HepG2 (cell line): ENCODE results near the gene SLC25A47. TPM values are rescaled to one million over a fixed set of nuclear protein-coding genes. Genes with fewer than 3 reads are reported as not detected.

Source experiments
- ATM ChIP-seq: fragments of 450-650 bp; IDR thresholded peaks from 2 replicates; pipeline ENCODE4 v1.7.1; 2017; ENCODE audit warnings: mild to moderate bottlenecking, borderline replicate concordance
- CENPT ChIP-seq: sonication (generic); formaldehyde crosslinking; IDR thresholded peaks from 2 replicates; pipeline ENCODE4 v1.8.0; 2022; ENCODE audit warnings: low read depth, mild to moderate bottlenecking, moderate library complexity, missing genetic modification reagents
- CHD2 ChIP-seq: IDR thresholded peaks from 2 replicates; pipeline ENCODE4 v1.6.1; 2011; ENCODE audit warnings: low read depth, low read length, improper control_type of control experiment
- CTCF ChIP-seq: sonication (generic); formaldehyde crosslinking; IDR thresholded peaks from 2 replicates; pipeline ENCODE4 v1.5.0; 2020; ENCODE audit warnings: mild to moderate bottlenecking, missing genetic modification reagents, moderate library complexity
- EEA1 ChIP-seq: sonication (generic); formaldehyde crosslinking; IDR thresholded peaks from 2 replicates; pipeline ENCODE4 v1.5.1; 2020; ENCODE audit warnings: mild to moderate bottlenecking, missing genetic modification reagents, borderline replicate concordance
- FOXO4 ChIP-seq: sonication (generic); formaldehyde crosslinking; conservative IDR thresholded peaks from 2 replicates; pipeline ENCODE4 v1.8.1; 2023; ENCODE audit warnings: missing genetic modification reagents
- JDP2 ChIP-seq: sonication (generic); formaldehyde crosslinking; IDR thresholded peaks from 2 replicates; pipeline ENCODE4 v1.8.1; 2022; ENCODE audit warnings: missing genetic modification reagents, borderline replicate concordance
- MEIS2 ChIP-seq: sonication (generic); formaldehyde crosslinking; IDR thresholded peaks from 2 replicates; pipeline ENCODE4 v1.9.0; 2021; ENCODE audit warnings: mild to moderate bottlenecking, missing genetic modification reagents
- MIER2 ChIP-seq: IDR thresholded peaks from 2 replicates; pipeline ENCODE4 v1.6.1; 2016; ENCODE audit warnings: missing biosample characterization, missing genetic modification reagents
- NKX3-1 ChIP-seq: sonication (generic); formaldehyde crosslinking; IDR thresholded peaks from 2 replicates; pipeline ENCODE4 v1.5.0; 2020; ENCODE audit warnings: missing genetic modification reagents
- SAFB2 ChIP-seq: sonication (generic); formaldehyde crosslinking; IDR thresholded peaks from 2 replicates; pipeline ENCODE4 v1.5.1; 2020; ENCODE audit warnings: missing genetic modification reagents, low read depth, mild to moderate bottlenecking, borderline replicate concordance
- SALL2 ChIP-seq: sonication (generic); formaldehyde crosslinking; IDR thresholded peaks from 2 replicates; pipeline ENCODE4 v1.8.1; 2023; ENCODE audit warnings: mild to moderate bottlenecking, missing genetic modification reagents, inconsistent platforms
- SIX1 ChIP-seq: sonication (generic); formaldehyde crosslinking; IDR thresholded peaks from 2 replicates; pipeline ENCODE4 v1.4.0; 2020; ENCODE audit warnings: missing genetic modification reagents, borderline replicate concordance
- SNAI1 ChIP-seq: sonication (generic); formaldehyde crosslinking; IDR thresholded peaks from 2 replicates; pipeline ENCODE4 v1.5.0; 2020; ENCODE audit warnings: mild to moderate bottlenecking, missing genetic modification reagents, borderline replicate concordance
- THYN1 ChIP-seq: sonication (generic); formaldehyde crosslinking; IDR thresholded peaks from 2 replicates; pipeline ENCODE4 v1.8.1; 2023; ENCODE audit warnings: low read depth, mild to moderate bottlenecking, moderate library complexity, missing genetic modification reagents, borderline replicate concordance
- TRIM24 ChIP-seq: sonication (generic); formaldehyde crosslinking; IDR thresholded peaks from 2 replicates; pipeline ENCODE4 v1.8.0; 2022; ENCODE audit warnings: mild to moderate bottlenecking, missing genetic modification reagents
- ZBTB46 ChIP-seq: sonication (generic); formaldehyde crosslinking; IDR thresholded peaks from 2 replicates; pipeline ENCODE4 v1.4.0; 2020; ENCODE audit warnings: mild to moderate bottlenecking, missing genetic modification reagents, borderline replicate concordance
- ZNF138 ChIP-seq: sonication (generic); formaldehyde crosslinking; IDR thresholded peaks from 2 replicates; pipeline ENCODE4 v1.5.0; 2020; ENCODE audit warnings: mild to moderate bottlenecking, low read depth, missing genetic modification reagents
- ZNF256 ChIP-seq: sonication (generic); formaldehyde crosslinking; conservative IDR thresholded peaks from 2 replicates; pipeline ENCODE4 v1.4.0; 2020; ENCODE audit warnings: missing genetic modification reagents
- ZNF33A ChIP-seq: sonication (generic); formaldehyde crosslinking; IDR thresholded peaks from 2 replicates; pipeline ENCODE4 v1.5.1; 2020; ENCODE audit warnings: missing genetic modification reagents, mild to moderate bottlenecking, moderate library complexity, borderline replicate concordance
- ZNF549 ChIP-seq: sonication (generic); formaldehyde crosslinking; IDR thresholded peaks from 2 replicates; pipeline ENCODE4 v1.5.0; 2020; ENCODE audit warnings: missing genetic modification reagents
- ZNF563 ChIP-seq: sonication (generic); formaldehyde crosslinking; IDR thresholded peaks from 2 replicates; pipeline ENCODE4 v1.8.0; 2022; ENCODE audit warnings: mild to moderate bottlenecking, moderate library complexity, missing genetic modification reagents
- ZNF614 ChIP-seq: IDR thresholded peaks from 2 replicates; pipeline ENCODE4 v1.6.1; 2018; ENCODE audit warnings: missing biosample characterization, missing genetic modification reagents, inconsistent platforms, borderline replicate concordance
- ZNF800 ChIP-seq: sonication (generic); formaldehyde crosslinking; IDR thresholded peaks from 2 replicates; pipeline ENCODE4 v1.4.0; 2020; ENCODE audit warnings: missing genetic modification reagents
- polyA plus RNA-seq, 8 experiments: library from polyadenylated mRNA; depleted of rRNA in 3 of 8; stranded (reverse) in 7 of 8; unstranded in 1 of 8; fragments of >200 nt; fragmentation: Illumina TruSeq in 4 of 8; extraction: Trizol in 4 of 8; gene quantifications; 2 replicates each; pipeline versions ENCODE4 v1.2.1 to v1.2.3, GENCODE V29; 2011 to 2016; ENCODE audit warnings: low read depth in 4 of 8, missing spikeins in 1 of 8, mixed read lengths in 1 of 8; ENCODE audit not compliant: insufficient read depth in 1 of 8
- total RNA-seq, 5 experiments: library from RNA; depleted of rRNA; stranded (reverse); fragments of >200 nt; fragmentation: Illumina TruSeq; extraction: Trizol; gene quantifications; 2 replicates each; pipeline ENCODE4 v1.2.3, GENCODE V29; 2016; ENCODE audit warnings: low read depth in 1 of 5

Gene SLC25A47
- total and polyA plus RNA-seq, 2 of the 13 experiments (the other 11 are each of a cell fraction or from before 2014, with no cell fraction given), result 1.0 to 1.7 TPM

GRCh38 chr14:100290607-100291304 is 32.4 kb upstream of the SLC25A47 start (continued):
- no peak for TF ChIP-seq ZBTB46 (CRISPR knock-in tag)
- TF ChIP-seq TRIM24 (CRISPR knock-in tag), result 0 out of 2 replicates have a peak, but pooled peaks have one; percentile 44
- no peak for TF ChIP-seq ZNF33A (CRISPR knock-in tag)
- no peak for TF ChIP-seq FOXO4
- TF ChIP-seq EEA1 (CRISPR knock-in tag), result no peak
- TF ChIP-seq CTCF (CRISPR knock-in tag), result peak; percentile 61
- TF ChIP-seq SAFB2, result no peak; the same call in 1 of the 2 replicates
- no peak for TF ChIP-seq THYN1 (CRISPR knock-in tag)
- no peak for TF ChIP-seq ZNF256 (CRISPR knock-in tag)
- peak; percentile 69; the same call in 1 of the 2 replicates for TF ChIP-seq SALL2
- no peak for TF ChIP-seq CHD2
- TF ChIP-seq SIX1 (CRISPR knock-in tag), result no peak
- TF ChIP-seq ZNF563, result peak; percentile 38; the same call in 1 of the 2 replicates
- peak; percentile 50; the same call in 1 of the 2 replicates for TF ChIP-seq ZNF800 (CRISPR knock-in tag)
- no peak for TF ChIP-seq MIER2 (CRISPR knock-in tag)
- TF ChIP-seq JDP2 (CRISPR knock-in tag), result no peak
- no peak for TF ChIP-seq SNAI1 (CRISPR knock-in tag)
- no peak for TF ChIP-seq ZNF614 (CRISPR knock-in tag)
- peak; percentile 88 for TF ChIP-seq MEIS2
- TF ChIP-seq CENPT (CRISPR knock-in tag), result no peak
- TF ChIP-seq ZNF138 (CRISPR knock-in tag), result no peak
- no peak for TF ChIP-seq NKX3-1 (CRISPR knock-in tag)
- no peak for TF ChIP-seq ATM
- no peak for TF ChIP-seq ZNF549 (CRISPR knock-in tag)
